H1 (cell line): ENCODE results near the gene EN1. TPM values are rescaled to one million over a fixed set of nuclear protein-coding genes. Genes with fewer than 3 reads are reported as not detected.

Experiments used
- CTCF ChIA-PET: fragments of 300-600 bp; sonication (Branson Sonifier 250); formaldehyde crosslinking; loops from one replicate; lab custom pipeline; 2021; ENCODE audit not compliant: partially characterized antibody; lab: Charles Lee
- POLR2A ChIA-PET: fragments of 300-600 bp; sonication (Branson Sonifier 250); formaldehyde crosslinking; loops from one replicate; lab custom pipeline; 2021; ENCODE audit warnings: inconsistent platforms; ENCODE audit not compliant: partially characterized antibody; lab: Charles Lee
- DNase-seq, 2 experiments: peaks; one replicate each; pipeline versions ENCODE4 v3.0.0 to v3.0.0-alpha.2; 2010 to 2022; ENCODE audit warnings: low spot score in 2 of 2, low read depth in 1 of 2, mixed read lengths in 1 of 2
- FAIRE-seq: peaks from 2 replicates; lab custom pipeline; 2011; peaks lifted over from hg19 to GRCh38; lab: Jason Lieb, UNC
- H2AFZ ChIP-seq: 2 replicates; pipeline ENCODE4 v1.8.1; 2012; ENCODE audit warnings: low read length, inconsistent platforms
- H2AK5ac ChIP-seq: 2 replicates; pipeline ENCODE4 v1.6.1; 2013; ENCODE audit warnings: low read depth, low read length
- H2BK120ac ChIP-seq: replicated peaks from 2 replicates; pipeline ENCODE3; 2013; ENCODE audit warnings: low read depth, low read length, inconsistent platforms
- H2BK12ac ChIP-seq: 2 replicates; pipeline ENCODE4 v1.6.1; 2013; ENCODE audit warnings: low read depth, low read length
- H2BK15ac ChIP-seq: 2 replicates; pipeline ENCODE4 v1.6.1; 2013; ENCODE audit warnings: low read length
- H2BK20ac ChIP-seq: 2 replicates; pipeline ENCODE4 v1.6.1; 2013; ENCODE audit warnings: low read length
- H2BK5ac ChIP-seq: 2 replicates; pipeline ENCODE4 v1.6.1; 2013; ENCODE audit warnings: low read depth, low read length
- H3K14ac ChIP-seq: 2 replicates; pipeline ENCODE4 v1.6.1; 2013; ENCODE audit warnings: inconsistent platforms; ENCODE audit not compliant: insufficient read length
- H3K18ac ChIP-seq: 2 replicates; pipeline ENCODE4 v1.6.1; 2013; ENCODE audit warnings: low read length; ENCODE audit errors: extremely low read depth
- H3K23ac ChIP-seq: 2 replicates; pipeline ENCODE4 v1.6.1; 2013; ENCODE audit warnings: inconsistent platforms; ENCODE audit not compliant: insufficient read length
- H3K23me2 ChIP-seq: 2 replicates; pipeline ENCODE4 v1.6.1; 2013; ENCODE audit warnings: low read depth, low read length
- H3K27ac ChIP-seq: 2 replicates; pipeline ENCODE4 v1.6.1; 2011; ENCODE audit warnings: low read depth, low read length, inconsistent platforms
- H3K27me3 ChIP-seq, 4 experiments: replicated peaks in 1 of 4; 1 replicate in 1 of 4; 2 replicates in 3 of 4; pipeline versions ENCODE4 v1.6.1 to v1.8.1; 2011 to 2013; ENCODE audit warnings: low read length in 3 of 4, mild to moderate bottlenecking in 3 of 4, inconsistent platforms in 2 of 4, mixed read lengths in 2 of 4, moderate library complexity in 1 of 4; ENCODE audit not compliant: control insufficient read depth in 3 of 4, insufficient read depth in 3 of 4; ENCODE audit errors: extremely low read depth in 1 of 4
- H3K36me3 ChIP-seq, 4 experiments: 2 replicates each; pipeline versions ENCODE4 v1.6.1 to v1.8.1; 2011 to 2013; ENCODE audit warnings: mild to moderate bottlenecking in 4 of 4, low read length in 3 of 4, moderate library complexity in 2 of 4, control low read depth in 1 of 4, inconsistent platforms in 1 of 4; ENCODE audit not compliant: insufficient read depth in 4 of 4, control insufficient read depth in 2 of 4
- H3K4ac ChIP-seq: replicated peaks from 2 replicates; pipeline ENCODE3; 2013; ENCODE audit warnings: low read length, low read depth, mixed read lengths, inconsistent platforms; ENCODE audit not compliant: insufficient read length
- H3K4me1 ChIP-seq, 4 experiments: replicated peaks in 1 of 4; 1 replicate in 1 of 4; 2 replicates in 3 of 4; pipeline versions ENCODE4 v1.6.1 to v1.8.1; 2011 to 2013; ENCODE audit warnings: low read length in 3 of 4, inconsistent platforms in 2 of 4, mixed read lengths in 1 of 4; ENCODE audit not compliant: insufficient read depth in 4 of 4, control insufficient read depth in 3 of 4
- H3K4me2 ChIP-seq, 2 experiments: 2 replicates each; pipeline versions ENCODE4 v1.6.1 to v1.8.1; 2011 to 2013; ENCODE audit warnings: low read depth in 2 of 2, low read length in 2 of 2, control low read depth in 1 of 2, inconsistent platforms in 1 of 2, mild to moderate bottlenecking in 1 of 2; ENCODE audit not compliant: insufficient read depth in 1 of 2
- H3K4me3 ChIP-seq, 4 experiments: fragments of 200-600, 300-600 bp in 1 of 4; sonication (generic), shearing (Covaris generic), sonication (Bioruptor Twin) in 1 of 4; 2 replicates each; pipeline versions ENCODE4 v1.5.1 to v1.8.1; 2011 to 2016; ENCODE audit warnings: low read length in 4 of 4, low read depth in 3 of 4, control low read depth in 2 of 4, inconsistent platforms in 2 of 4, mild to moderate bottlenecking in 2 of 4, mixed read lengths in 1 of 4, moderate library complexity in 1 of 4; ENCODE audit not compliant: insufficient read depth in 2 of 4; ENCODE audit errors: extremely low read depth in 1 of 4
- H3K56ac ChIP-seq: replicated peaks from 2 replicates; pipeline ENCODE3; 2013; ENCODE audit warnings: low read depth, mild to moderate bottlenecking, mixed read lengths, low read length, inconsistent platforms; ENCODE audit not compliant: insufficient read length
- H3K79me1 ChIP-seq: 2 replicates; pipeline ENCODE4 v1.6.1; 2013; ENCODE audit warnings: low read depth, low read length, control low read depth
- H3K79me2 ChIP-seq, 2 experiments: 2 replicates each; pipeline versions ENCODE4 v1.6.1 to v1.8.1; 2012 to 2013; ENCODE audit warnings: low read length in 2 of 2, mild to moderate bottlenecking in 2 of 2, inconsistent platforms in 1 of 2; ENCODE audit not compliant: insufficient read depth in 2 of 2, control insufficient read depth in 1 of 2
- H3K9ac ChIP-seq, 4 experiments: replicated peaks in 1 of 4; 1 replicate in 1 of 4; 2 replicates in 3 of 4; pipeline versions ENCODE4 v1.6.1 to v1.8.1; 2011 to 2013; ENCODE audit warnings: low read depth in 3 of 4, low read length in 3 of 4, control low read depth in 2 of 4, mild to moderate bottlenecking in 2 of 4, moderate library complexity in 2 of 4, inconsistent platforms in 1 of 4; ENCODE audit errors: extremely low read depth in 1 of 4
- H3K9me3 ChIP-seq, 2 experiments: 2 replicates each; pipeline versions ENCODE4 v1.6.1 to v1.8.1; 2012 to 2013; ENCODE audit warnings: mild to moderate bottlenecking in 2 of 2, moderate library complexity in 2 of 2, control low read depth in 1 of 2, inconsistent platforms in 1 of 2, low read depth in 1 of 2, low read length in 1 of 2, mixed read lengths in 1 of 2; ENCODE audit not compliant: insufficient read depth in 2 of 2
- H4K20me1 ChIP-seq, 2 experiments: replicated peaks in 1 of 2; 2 replicates each; pipeline versions ENCODE3 to v1.8.1; 2011 to 2013; ENCODE audit warnings: inconsistent platforms in 2 of 2, low read length in 2 of 2, mild to moderate bottlenecking in 1 of 2; ENCODE audit not compliant: insufficient read depth in 2 of 2, control insufficient read depth in 1 of 2
- H4K5ac ChIP-seq: 2 replicates; pipeline ENCODE4 v1.6.1; 2013; ENCODE audit warnings: low read length, low read depth, mixed read lengths, inconsistent platforms; ENCODE audit not compliant: insufficient read length
- H4K8ac ChIP-seq: 2 replicates; pipeline ENCODE4 v1.8.0; 2013; ENCODE audit warnings: mild to moderate bottlenecking, moderate library complexity, low read length, inconsistent platforms; ENCODE audit not compliant: insufficient read depth; ENCODE audit errors: extremely low read depth
- H4K91ac ChIP-seq: replicated peaks from 2 replicates; pipeline ENCODE3; 2013; ENCODE audit warnings: low read length, mixed read lengths, inconsistent platforms; ENCODE audit not compliant: insufficient read length
- ASH2L ChIP-seq: fragments of 200-600, 300-600 bp; sonication (generic); IDR thresholded peaks from one replicate; pipeline ENCODE4 v1.7.1; 2017; ENCODE audit warnings: low read length
- CEBPB ChIP-seq: IDR thresholded peaks from 2 replicates; pipeline ENCODE4 v1.6.1; 2012; ENCODE audit warnings: low read depth, low read length
- EP300 ChIP-seq, 2 experiments: IDR thresholded peaks; 1 replicate in 1 of 2; 2 replicates in 1 of 2; pipeline ENCODE4 v1.6.1; 2011 to 2012; ENCODE audit warnings: low read depth in 2 of 2, low read length in 2 of 2, mild to moderate bottlenecking in 2 of 2, borderline replicate concordance in 1 of 2, inconsistent platforms in 1 of 2, moderate library complexity in 1 of 2
- POLR2AphosphoS5 ChIP-seq: IDR thresholded peaks from 2 replicates; pipeline ENCODE4 v1.6.1; 2011; ENCODE audit warnings: low read depth, low read length
- SRF ChIP-seq: IDR thresholded peaks from 2 replicates; pipeline ENCODE4 v1.6.1; 2011; ENCODE audit warnings: mild to moderate bottlenecking, low read depth, low read length, moderate library complexity
- WGBS, 2 experiments: shearing (Covaris generic) in 1 of 2; methylation state at CpG; one replicate each; pipeline versions ENCODE4 v1.1.6 to v1.1.7; 2013 to 2015; ENCODE audit warnings: low lambda C conversion rate in 2 of 2, mixed read lengths in 2 of 2, inconsistent platforms in 1 of 2, low coverage in 1 of 2, missing lambda C conversion rate in 1 of 2; ENCODE audit not compliant: insufficient replicate concordance in 2 of 2, insufficient coverage in 1 of 2, insufficient read length in 1 of 2; ENCODE audit errors: extremely low coverage in 1 of 2, missing lambda C conversion rate in 1 of 2; 5-methylcytosine and 5-hydroxymethylcytosine counted together
- polyA plus RNA-seq, 7 experiments: library from polyadenylated mRNA; depleted of rRNA in 3 of 7; stranded (reverse) in 5 of 7; unstranded in 2 of 7; fragments of >200 nt in 5 of 7; fragments of 200-250 nt in 2 of 7; gene quantifications; 1 replicate in 5 of 7; 2 replicates in 1 of 7; 4 replicates in 1 of 7; pipeline versions ENCODE4 v1.2.1 to v1.2.3, GENCODE V29; 2011 to 2013; ENCODE audit warnings: missing spikeins in 2 of 7, mixed read lengths in 2 of 7
- total RNA-seq: library from RNA; stranded (reverse); fragmentation: NEBNext Ultra II Directional; extraction: Animal tissue kit (Norgen Biotek cat#: 25700); gene quantifications from 2 replicates; pipeline ENCODE4 v1.2.1, GENCODE V29; 2021

The EN1 gene
- total and polyA plus RNA-seq, 2 of the 8 experiments (the other 6 are each of a cell fraction or from before 2014, with no cell fraction given), result not detected

DNA sequence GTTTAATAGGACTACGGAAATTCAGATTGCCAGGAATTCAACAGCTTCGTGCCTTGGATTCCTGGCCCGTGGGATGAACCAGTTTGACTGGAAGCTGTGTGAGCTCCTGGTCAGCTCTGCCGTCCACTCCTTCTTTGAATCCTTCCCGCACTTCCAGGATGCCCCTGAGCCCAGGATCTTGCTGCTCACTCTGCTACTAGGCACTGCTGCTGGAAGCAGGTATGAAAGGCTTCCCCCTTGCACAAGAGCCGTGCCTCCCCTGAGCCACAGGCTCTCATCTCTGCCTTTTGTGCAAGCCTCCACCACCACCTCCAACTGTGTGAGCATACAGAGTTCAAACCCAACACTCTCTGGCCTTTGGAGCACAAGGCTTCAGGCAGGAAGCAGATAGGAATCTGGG, 34.9 kb downstream of the EN1 start:
- H2BK12ac ChIP-seq, result peak overlapping the region; percentile 63; the same call in 1 of the 2 replicates
- H3K4ac ChIP-seq, result no peak overlapping the region

More for the DNA sequence above, 34.9 kb downstream of the EN1 start:
- Histone ChIP-seq H3K27ac (no peak overlapping the region), H3K56ac (no peak overlapping the region), H3K36me3 (no peaks in the 10 kb centered on the region), H3K4me3 (no peak overlapping the region), H3K27me3 (peaks cover 0 to 8% (median 2%) of the 10 kb centered on the region in 4 experiments; a peak in 4 of 7 replicates), H3K79me1 (no peaks in the 10 kb centered on the region), H2BK5ac (no peak overlapping the region), H4K5ac (peak overlapping the region; percentile 3), H3K18ac (peak overlapping the region; percentile 60), H3K4me2 (0 out of 4 replicates have a peak overlapping the region, but pooled peaks of 1 of the 2 experiments have one; percentile 10), H2AFZ (peak overlapping the region; percentile 60; the same call in 1 of the 2 replicates), H4K91ac (no peak overlapping the region), H2BK15ac (peak overlapping the region; percentile 55; the same call in 1 of the 2 replicates), H4K20me1 (no peaks in the 10 kb centered on the region), H3K9ac (no peak overlapping the region), H4K8ac (no peak overlapping the region), H3K14ac (no peak overlapping the region), H3K23ac (no peak overlapping the region), H3K23me2 (0 out of 2 replicates have a peak, but pooled peaks cover 2% of the 10 kb centered on the region), H3K9me3 (no peaks in the 10 kb centered on the region), H2BK120ac (no peak overlapping the region), H3K79me2 (no peaks in the 10 kb centered on the region), H3K4me1 (peaks cover 14 to 34% (median 19%) of the 10 kb centered on the region in 4 experiments), H2AK5ac (no peak overlapping the region), H2BK20ac (no peak overlapping the region)
- CTCF ChIA-PET, result interaction anchor here (0.6 kb wide), 1 partner anchor 43 kb away, joined by 4 read pairs; no protein-coding TSS in a partner anchor
- no peak for DNase-seq
- POLR2A ChIA-PET, result no interaction called here
- WGBS, 2 experiments, result 43% methylated on average over 6 of the region's 6 CpGs; no CpG with 5 or more reads in 1 of the 2 experiments
- 0 out of 2 replicates have a peak, but pooled peaks have one; percentile 27 for TF ChIP-seq CEBPB
- TF ChIP-seq POLR2AphosphoS5, result no peak
- no peak for TF ChIP-seq EP300 (IDR thresholded peaks at IDR 0.05; ENCODE audit: borderline replicate concordance in 1 of 2, low read depth in 2 of 2, low read length in 2 of 2)
- peak; percentile 34 for TF ChIP-seq ASH2L
- TF ChIP-seq SRF, result no peak
- FAIRE-seq, result no peak
